SHP77 (cell line): ENCODE results near the gene KIF1B.
A peak's percentile ranks its signal among the peaks of the same experiment; 100 is the strongest.

Experiments used
- DNase-seq, 2 experiments: peaks; one replicate each; lab custom pipeline; 2025; lab: John Stamatoyannopoulos, UW

Gene KIF1B, protein sequence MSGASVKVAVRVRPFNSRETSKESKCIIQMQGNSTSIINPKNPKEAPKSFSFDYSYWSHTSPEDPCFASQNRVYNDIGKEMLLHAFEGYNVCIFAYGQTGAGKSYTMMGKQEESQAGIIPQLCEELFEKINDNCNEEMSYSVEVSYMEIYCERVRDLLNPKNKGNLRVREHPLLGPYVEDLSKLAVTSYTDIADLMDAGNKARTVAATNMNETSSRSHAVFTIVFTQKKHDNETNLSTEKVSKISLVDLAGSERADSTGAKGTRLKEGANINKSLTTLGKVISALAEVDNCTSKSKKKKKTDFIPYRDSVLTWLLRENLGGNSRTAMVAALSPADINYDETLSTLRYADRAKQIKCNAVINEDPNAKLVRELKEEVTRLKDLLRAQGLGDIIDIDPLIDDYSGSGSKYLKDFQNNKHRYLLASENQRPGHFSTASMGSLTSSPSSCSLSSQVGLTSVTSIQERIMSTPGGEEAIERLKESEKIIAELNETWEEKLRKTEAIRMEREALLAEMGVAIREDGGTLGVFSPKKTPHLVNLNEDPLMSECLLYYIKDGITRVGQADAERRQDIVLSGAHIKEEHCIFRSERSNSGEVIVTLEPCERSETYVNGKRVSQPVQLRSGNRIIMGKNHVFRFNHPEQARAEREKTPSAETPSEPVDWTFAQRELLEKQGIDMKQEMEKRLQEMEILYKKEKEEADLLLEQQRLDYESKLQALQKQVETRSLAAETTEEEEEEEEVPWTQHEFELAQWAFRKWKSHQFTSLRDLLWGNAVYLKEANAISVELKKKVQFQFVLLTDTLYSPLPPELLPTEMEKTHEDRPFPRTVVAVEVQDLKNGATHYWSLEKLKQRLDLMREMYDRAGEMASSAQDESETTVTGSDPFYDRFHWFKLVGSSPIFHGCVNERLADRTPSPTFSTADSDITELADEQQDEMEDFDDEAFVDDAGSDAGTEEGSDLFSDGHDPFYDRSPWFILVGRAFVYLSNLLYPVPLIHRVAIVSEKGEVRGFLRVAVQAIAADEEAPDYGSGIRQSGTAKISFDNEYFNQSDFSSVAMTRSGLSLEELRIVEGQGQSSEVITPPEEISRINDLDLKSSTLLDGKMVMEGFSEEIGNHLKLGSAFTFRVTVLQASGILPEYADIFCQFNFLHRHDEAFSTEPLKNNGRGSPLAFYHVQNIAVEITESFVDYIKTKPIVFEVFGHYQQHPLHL (N-terminal part only)

DNA sequence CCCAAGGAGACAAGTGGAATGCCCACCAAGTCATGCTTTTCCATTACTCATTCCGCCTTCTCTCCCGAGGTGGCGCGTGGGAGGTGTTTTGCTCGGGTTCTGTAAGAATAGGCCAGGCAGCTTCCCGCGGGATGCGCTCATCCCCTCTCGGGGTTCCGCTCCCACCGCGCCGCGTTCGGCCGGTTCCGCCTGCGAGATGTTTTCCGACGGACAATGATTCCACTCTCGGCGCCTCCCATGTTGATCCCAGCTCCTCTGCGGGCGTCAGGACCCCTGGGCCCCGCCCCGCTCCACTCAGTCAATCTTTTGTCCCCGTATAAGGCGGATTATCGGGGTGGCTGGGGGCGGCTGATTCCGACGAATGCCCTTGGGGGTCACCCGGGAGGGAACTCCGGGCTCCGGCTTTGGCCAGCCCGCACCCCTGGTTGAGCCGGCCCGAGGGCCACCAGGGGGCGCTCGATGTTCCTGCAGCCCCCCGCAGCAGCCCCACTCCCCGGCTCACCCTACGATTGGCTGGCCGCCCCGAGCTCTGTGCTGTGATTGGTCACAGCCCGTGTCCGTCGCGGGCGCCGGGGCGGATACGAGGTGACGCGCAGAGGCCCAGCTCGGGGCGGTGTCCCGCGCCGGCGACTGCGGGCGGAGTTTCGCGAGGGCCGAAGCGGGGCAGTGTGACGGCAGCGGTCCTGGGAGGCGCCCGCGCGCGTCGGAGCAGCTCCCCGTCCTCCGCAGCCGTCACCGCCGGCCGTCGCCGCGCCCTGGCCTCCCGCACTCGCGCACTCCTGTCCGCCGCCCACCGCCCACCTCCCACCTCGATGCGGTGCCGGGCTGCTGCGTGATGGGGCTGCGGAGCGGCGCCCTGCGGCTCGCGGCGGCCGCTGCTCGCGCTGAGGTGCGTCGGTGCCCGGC lies at the start of gene KIF1B:
KIF1B (plus strand) TSS at position 666 of the 906 bp plus-strand sequence. CDS start 21,759 bp downstream, outside the sequence.
- peak; percentile 92 to 93 for DNase-seq

DNA sequence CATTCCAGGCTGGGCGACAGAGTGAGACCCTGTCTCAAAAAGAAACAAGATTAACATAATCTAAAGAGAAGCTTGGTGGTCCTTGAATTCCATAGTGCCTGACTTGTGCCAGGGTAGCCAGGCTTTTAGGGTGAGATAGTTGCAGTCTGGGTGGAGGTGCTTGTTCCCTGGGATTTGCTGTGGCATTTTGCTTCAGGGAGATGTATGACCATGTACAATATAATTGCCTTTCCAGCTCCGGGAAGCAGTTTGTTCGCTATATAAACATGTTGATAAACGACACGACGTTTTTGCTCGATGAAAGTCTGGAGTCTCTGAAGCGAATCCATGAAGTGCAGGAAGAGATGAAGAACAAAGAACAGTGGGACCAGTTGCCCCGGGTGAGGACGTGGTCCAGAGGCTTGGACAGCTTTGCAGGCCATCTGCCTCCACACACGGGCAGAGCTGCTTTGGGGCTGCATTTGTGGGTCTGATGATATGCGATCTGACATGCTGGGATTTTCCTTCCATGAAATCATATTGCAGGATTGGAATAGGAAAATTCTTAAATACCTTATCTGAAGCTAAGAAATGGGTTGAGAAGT lies 49.4 kb upstream of the KIF1B start:
- DNase-seq, result no peak

DNA sequence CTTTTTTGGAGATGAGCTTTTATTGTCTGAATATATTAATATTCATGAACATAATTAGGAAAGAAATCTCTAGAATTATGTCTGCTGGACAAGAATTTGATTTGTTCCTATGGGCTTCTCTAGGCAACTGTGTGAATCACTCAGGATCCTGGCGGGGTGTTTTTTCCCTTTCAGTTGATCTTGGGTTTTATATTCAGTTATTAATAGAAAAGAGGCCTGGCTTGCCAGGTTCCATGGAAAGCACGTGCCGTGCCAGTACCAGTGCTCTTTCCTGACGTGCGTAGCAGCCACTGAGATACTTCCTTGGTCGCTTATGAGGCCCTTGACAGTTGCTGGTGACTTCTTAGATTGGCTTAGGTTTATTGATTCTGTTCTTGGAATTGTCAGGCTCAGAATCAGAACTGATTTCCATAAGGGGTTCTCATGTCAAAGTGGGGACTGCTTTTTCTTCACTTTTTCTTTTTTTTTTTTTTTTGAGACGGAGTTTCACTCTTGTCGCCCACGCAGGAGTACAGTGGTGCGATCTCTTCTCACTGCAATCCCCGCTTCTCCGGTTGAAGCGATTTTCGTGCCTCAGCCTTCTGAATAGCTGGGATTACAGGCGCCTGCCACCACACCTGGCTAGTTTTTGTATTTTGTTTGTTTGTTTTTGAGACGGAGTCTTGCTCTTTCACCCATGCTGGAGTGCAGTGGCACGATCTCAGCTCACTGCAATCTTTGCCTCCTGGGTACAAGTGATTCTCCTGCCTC lies 48.7 kb upstream of the KIF1B start:
- DNase-seq, result no peak

DNA sequence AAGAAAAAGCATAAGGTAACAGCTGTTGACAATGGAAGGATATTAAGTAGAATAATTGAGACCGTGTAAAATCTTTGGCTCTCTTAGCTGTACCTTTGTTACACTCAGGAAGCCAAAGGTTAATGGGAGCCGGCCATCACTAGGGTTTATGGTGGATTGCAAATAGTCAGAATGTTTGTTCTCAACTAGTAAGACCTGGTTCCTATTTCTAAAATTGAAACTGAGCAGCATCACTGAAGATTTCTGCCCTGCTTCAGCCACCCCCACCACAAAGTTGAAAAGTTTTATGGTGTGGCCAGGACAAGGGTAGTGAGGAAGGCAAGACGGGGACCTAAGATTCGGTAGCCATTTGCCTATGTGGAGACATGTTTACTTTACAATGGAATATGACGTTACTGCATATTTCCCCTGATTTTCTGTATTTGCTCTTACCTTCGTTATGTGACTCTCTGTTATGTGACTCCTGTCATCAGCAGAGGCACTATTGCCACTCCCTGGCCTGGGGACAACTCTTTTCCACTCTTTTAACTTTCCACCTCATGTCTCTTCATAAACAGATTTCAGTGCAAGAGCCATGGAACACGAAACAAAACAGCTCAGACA lies 41.4 kb upstream of the KIF1B start:
- no peak for DNase-seq

DNA sequence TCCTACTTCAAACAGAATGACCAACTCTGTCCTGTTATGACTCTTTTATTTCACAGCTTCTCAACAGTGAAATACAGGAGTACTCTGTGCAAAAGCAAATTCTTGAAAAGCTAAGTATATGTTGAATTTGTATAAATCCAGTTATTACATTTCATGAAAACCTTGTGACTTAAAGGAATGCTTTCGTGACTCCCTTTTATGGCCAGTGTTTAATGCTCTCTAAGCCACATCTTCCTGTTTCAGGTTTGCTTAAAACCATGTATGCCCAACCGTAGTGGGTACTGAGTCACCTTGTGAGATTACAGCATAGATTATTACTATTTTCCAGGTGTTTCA lies 40.2 kb upstream of the KIF1B start:
- DNase-seq, result no peak

DNA sequence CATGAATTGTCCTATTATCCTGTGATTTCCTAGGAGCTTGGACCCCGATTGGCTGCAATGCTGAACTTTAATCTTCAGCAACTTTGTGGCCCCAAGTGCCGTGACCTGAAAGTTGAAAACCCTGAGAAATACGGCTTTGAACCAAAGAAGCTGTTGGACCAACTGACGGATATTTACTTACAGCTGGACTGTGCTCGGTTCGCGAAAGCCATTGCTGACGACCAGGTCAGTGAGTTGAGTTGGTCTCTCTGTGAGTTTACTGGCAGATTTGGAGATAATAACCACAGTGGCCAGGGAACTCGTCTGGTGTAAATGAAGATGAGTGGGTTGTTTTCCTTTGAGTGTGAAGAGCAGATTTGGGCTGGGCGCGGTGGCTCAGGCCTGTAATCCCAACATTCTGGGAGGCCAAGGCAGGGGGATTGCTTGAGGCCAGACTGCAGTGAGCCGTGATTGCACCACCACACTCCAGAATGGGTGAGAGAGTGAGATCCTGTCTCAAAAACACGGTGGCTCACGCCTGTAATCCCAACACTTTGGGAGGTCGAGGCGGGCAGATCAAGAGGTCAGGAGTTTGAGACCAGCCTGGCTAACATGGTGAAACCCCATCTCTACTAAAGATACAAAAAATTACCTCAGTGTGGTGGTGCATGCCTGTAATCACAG lies 39.1 kb upstream of the KIF1B start:
- no peak for DNase-seq

DNA sequence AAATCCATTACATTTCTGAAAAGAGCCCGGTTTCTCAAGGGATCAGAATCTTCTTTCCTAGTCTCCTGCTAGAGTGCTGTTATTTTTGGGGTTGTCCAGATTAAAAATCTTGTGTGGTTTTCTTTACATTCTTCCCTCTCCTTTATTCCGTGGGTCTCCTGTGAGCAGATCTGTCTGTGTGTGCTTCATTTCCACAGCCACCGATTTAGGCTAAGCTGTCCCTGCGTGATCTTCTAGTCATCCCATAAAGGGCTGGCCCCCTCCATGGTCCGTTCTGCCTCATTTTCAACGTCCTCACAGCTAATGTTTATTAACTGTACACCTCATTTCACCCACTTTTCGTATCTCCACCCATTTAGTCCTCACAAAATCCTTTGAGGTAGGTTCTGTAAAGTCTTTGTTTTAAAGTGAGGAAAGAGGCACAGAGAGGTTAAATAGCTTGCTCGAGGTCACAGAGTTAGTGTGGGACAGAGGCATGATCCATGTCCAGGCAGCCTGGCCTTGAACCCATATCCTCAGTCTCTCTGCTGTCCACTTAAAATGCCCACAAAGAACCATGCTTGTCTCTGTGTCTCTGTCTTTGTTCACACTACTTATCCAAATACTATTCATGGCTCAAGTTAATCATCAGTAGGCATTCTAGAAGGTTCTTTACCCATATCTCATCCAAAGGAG lies 38.2 kb upstream of the KIF1B start:
- no peak for DNase-seq

DNA sequence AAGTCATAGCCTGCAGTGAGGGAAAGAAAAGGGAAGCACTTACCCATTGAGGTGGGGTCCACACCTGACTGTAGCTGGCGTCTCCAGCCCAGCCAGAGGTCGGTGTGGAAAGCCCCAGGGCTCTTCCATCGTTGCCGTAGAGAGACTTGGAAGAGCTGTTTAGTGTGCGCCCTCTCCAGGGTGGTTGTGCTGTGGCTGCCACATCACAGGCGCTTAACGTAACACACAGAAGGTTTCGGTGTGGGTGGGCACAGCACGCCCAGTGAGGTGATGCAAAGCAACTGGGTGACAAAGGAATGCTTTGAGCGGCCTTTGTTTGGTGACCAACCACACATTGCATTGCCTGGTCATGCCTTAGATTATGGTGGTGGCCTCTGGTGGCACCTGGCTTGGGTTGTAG lies 36.8 kb upstream of the KIF1B start:
- DNase-seq, result no peak

DNA sequence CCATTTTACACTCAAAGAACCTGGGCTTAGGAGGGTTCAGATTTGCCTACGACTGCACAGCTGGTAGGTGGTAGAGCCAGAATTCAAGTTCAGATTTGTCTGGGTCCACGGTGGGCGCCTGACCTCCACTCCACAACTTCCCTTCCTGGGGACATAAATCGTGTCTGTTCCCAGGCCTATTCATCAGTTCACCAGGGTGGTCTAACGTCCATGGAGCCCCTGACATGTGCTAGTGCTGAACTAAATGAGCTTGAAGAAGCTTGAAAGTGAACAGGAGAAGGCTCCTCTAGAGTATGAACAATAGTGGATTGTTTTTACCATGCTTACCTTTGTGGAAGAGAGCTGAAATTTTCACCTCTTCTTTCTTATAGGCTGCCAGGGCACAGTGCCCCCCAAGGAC lies 32.5 kb upstream of the KIF1B start:
- DNase-seq, result no peak

DNA sequence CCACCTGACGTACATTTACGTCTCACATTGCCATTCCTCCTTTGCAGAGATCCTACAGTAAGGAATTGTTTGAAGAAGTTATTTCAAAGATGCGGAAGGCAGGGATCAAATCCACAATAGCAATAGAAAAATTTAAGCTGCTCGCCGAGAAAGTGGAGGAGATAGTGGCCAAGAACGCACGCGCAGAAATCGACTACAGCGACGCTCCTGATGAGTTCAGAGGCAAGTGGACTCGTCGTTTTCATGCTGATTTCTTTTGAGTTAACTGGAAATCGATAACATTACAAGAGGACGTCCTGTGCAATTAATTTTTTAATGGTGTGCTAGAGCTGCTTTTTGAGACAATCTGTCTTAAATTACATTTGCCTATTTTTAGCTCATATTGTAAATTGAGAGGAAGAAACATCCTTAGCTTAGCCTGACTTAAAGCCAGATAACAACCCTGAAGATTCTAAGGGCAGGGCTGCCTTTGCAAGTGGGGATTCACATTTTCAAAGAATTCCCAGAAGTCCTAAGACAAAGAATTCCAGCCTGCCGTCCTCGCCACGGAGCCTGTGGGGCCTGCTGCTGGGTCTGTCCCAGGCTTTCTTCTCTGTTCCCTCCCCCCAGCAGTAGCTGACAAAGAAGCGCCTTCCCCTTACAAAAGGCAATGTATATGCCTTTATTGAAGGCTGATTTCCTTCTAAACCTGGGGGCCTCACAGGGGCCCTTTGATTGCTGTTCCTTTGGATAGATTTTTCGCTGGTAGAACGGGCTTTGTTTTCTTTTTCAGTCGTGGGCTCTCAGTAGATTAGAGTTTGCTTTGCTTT lies 31.6 kb upstream of the KIF1B start:
- DNase-seq, result no peak

DNA sequence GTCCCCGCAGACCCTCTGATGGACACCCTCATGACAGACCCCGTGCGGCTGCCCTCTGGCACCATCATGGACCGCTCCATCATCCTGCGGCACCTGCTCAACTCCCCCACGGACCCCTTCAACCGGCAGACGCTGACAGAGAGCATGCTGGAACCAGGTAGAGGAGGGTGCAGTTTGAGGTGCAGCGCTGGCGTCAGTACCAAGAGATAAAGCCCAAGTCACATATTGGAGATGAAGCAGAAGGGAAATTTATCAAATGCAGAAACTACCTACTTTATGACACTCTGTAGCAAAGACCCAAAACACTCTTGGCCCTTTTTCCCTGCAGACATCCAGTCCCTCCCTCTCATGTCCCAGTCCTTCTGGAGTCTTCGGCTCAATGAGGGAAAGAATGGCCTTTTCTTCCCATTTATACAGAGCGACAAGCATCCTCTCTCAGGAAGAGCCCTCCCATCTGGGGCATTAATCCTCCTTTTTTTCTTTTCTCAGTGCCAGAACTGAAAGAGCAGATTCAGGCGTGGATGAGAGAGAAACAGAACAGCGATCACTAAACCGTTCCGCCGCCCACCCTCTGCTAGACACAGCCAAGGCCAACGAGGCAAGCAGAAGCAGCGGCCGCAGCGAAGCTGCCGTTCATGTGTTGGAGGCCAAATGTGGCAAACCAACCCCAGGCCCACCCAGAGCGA lies 30.8 kb upstream of the KIF1B start:
- no peak for DNase-seq

DNA sequence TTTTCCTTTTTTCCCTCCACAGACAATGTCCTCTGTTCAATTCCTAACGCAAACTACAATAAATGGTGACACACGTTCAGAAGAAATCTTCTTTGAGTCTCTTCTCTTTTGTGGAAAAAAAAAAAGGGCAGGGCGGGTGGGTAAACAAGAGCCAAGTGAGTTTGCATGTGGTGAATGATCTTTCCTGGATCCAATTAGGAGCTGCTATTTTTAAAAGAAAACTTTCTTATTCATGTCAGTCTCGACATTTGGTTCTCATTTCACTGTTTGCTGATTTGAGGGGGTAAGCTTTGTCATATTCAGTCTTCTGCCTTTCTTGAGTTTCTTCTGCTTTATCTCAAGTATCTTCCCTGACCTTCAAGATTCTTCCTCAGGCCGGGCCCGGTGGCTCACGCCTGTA lies 29.2 kb upstream of the KIF1B start:
- DNase-seq, result no peak

DNA sequence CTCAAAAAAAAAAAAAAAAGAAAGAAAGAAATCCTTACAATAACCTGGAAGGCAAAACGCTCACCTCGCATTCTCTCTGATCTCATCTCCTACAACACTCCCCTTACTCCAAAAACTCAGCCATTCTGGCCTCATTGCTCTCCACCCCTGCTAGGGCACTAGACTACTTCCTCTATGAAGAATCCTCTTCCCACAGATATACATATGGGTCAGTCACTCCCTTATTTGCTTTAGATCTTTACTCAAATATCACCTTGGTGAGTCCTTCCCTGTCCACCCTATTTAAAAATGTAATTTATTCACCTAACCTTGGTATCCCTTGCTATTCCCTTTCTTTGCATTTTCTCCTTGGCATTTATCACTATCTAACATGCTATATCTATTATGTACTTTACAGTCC lies 24.6 kb upstream of the KIF1B start:
- DNase-seq, result no peak

DNA sequence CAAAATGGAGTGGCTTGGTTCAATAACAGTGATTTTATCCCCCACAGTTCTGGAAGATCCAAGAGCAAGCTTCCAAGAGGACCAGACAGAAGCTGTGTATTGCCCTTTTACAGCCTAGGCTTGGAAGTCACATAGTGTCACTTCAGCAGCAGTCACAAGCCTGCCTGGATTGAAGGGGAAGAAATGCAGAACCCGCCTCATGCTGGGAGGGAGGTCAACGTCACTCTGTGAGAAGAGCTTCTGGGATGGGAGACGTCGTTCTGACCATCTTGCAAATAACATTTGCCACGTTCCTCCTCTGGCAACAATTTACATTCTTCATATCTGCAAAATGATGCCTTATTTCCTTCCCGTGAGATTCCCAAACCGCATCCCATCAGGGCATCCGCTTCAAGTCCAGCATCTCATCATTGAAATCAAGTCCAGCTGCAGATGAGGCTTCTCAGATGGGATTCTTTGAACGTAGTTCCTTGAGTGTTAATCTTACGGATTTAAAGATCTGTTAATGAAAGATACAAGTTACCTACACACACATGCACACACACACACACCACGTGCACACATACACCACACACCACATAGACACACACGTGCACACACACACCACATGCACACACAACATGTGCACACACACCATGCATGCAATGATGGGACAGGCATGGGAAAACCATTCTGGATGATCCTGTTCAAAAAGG lies 23.9 kb upstream of the KIF1B start:
- no peak for DNase-seq

DNA sequence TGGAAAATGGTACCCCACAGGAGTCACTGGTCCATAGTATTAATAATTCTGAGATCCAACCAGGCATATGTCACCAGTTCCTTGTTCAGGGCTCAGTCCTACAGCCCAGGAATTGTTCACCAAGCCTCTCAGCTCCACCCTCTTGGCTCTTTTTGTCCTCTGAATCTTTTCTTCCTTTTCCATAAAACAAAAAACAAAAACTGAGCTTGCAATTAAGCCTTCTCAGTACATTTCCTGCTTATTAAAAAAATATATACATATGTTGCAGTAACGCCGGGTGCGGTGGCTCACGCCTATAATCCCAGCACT lies 23.4 kb upstream of the KIF1B start:
- DNase-seq, result no peak

DNA sequence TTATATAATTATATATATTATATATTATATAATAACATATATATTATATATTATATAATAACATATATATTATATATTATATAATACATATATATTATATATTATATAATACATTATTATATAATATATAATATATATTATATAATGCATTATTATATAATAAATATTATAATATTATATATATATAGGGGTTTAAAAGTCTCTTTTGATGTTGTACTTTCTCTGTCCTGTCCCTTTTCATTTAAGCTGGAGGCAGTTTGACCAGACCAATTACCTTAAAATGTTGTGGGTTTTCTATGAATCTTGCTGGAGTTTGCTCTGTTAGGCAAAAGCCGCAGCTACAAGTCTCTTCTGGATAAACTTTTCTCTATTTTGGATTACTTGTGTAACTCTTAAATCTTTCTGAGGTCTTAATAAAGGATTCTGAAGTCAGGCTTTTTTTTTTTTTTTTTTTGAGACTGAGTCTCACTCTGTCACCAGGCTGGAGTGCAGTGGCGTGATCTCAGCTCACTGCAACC lies 22.2 kb upstream of the KIF1B start:
- DNase-seq, result no peak

DNA sequence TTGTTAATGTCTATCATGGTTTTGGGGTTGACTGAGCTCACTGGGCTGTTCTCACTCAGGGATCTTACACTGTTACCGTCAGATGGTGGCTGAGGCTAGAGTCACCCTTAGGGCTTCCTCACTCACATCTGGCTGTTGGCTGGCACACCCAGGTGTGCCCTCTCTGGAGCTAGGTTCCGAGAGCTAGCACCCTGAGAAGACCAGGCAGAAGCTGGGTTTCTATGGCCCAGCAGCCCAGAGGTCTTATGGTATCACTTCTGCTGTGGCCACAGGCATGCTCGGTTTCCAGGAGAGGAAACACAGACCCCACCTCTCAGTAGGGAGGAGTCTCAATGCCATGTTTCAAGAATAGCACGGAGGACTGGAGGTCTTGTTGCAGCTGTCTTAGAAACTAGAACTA lies 20.7 kb upstream of the KIF1B start:
- no peak for DNase-seq
